ENCODE data around the gene NLRP3.

GRCh38 chr1:247375747-247376146 lies 40.2 kb upstream of the NLRP3 start:
- no peak for TF ChIP-seq POLR2A (IDR thresholded peaks at IDR 0.05)
- TF ChIP-seq CTCF (IDR thresholded peaks at IDR 0.05): no peak

All from uterus (tissue), 2 donors.